Activated CD8-positive, alpha-beta memory T cell treated with anti-CD3 and anti-CD28 coated beads for 24 hours (primary cell): ENCODE results near the gene IGLON5.
A peak's percentile ranks its signal among the peaks of the same experiment; 100 is the strongest.

Experiments
- DNase-seq: peaks from one replicate; pipeline ENCODE4 v3.0.0-alpha.2; 2020

The IGLON5 gene

DNA sequence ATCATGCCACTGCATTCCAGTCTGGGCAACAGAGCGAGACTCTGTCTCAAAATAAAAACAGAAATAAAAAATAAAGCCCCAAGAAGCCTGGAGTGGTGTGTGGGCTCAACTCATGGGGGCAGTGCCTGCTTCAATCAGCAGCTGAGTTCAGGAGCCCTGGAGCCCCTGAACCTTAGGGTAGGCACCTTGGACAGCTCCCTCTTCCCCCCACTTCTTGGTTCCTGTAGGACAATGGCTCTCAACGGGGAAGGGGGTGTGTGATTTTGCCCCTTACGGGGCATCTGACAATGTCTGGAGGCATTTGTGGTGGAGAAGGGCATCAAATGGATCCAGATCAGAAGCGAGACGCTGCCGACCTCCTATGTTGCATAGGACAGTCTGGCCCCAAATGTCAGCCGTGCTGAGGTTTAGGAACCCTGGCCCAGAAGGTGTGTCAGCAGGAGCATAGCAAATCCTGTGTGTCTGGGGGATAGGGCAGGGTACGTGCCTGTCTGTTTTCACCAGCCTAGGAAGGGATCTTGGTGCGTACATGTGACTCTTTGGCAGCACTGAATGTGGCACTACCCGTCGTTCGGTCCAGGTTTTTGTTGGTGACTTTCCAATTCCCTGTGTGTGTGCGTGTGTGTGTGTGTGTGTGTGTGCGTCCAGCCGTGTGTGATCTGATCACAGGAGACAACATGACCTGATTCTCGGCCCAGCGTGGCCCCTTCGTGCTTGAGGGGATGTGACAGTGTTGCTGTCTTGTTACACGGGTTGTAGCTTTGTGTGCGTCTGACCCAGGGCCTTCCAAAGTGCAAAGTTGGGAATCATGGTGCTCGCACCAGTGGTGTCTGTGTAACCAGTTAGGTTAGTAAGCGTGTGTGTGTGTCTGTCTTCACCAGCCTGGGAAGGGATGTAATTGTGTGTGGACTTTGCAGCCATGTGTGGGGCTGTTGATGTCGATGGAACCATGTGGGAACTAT, 7.5 kb downstream of the IGLON5 start:
- DNase-seq: no peak

GRCh38 chr19:51319649-51320279, 8.3 kb downstream of the IGLON5 start:
- DNase-seq: no peak

GRCh38 chr19:51320280-51320657, 8.8 kb downstream of the IGLON5 start:
- DNase-seq: no peak

DNA sequence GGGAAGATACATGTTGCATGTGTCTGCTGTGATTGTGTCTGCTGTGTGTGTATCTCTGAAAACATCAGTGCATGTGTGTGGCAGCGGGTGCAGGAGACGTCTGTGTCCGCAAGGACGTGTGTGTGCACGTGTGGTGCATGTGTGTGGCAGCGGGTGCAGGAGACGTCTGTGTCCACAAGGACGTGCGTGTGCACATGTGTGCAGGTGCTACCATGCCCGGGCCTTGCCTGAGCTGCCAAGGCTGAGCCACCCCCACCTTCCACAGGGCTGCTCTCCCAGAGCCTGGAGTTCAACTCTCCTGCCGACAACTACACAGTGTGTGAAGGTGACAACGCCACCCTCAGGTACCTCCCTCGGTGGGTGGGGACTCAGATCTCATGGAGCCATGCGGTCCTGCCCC, 10.4 kb downstream of the IGLON5 start:
- DNase-seq: no peak

DNA sequence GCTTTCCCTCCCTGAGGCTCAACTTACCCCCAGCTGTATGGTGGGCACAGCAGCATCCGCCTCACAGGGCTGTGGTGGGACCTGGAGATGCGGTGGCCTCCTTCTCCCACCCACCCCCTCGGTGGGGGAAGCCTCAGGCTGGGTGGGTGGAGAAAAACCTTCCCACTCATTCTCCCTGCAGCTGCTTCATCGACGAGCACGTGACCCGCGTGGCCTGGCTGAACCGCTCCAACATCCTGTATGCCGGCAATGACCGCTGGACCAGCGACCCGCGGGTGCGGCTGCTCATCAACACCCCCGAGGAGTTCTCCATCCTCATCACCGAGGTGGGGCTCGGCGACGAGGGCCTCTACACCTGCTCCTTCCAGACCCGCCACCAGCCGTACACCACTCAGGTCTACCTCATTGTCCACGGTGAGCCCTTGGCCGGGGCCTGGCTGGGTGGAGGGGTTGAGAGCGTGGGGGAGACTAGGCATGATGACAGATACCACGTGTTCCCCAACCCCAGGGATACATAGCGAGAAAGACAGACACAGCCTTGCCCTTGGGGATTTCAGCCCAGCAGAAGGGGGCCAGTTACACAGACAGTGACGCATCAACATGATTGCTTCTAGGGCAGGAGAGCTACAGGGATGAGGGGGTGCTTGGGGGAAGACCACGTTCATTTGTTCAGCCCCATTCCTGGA, 12.2 kb downstream of the IGLON5 start:
- DNase-seq: no peak

DNA sequence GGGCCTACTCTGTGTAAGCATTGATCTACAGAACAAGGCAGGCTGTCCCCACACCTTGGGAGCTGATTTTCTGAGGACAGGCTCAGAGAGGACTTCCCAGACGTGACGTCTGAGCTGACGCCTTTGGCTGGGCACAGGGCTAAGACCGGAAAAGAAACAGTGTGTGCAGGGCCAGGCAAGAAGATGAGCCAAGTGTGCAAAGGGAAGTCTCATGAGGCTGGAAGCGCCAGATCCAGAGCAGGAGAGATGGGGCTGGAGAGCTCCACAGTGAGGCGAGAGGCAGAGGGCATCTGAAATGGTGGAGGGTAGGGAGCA, 12.7 kb downstream of the IGLON5 start:
- no peak for DNase-seq

GRCh38 chr19:51325161-51325976, 13.9 kb downstream of the IGLON5 start:
- DNase-seq: no peak

DNA sequence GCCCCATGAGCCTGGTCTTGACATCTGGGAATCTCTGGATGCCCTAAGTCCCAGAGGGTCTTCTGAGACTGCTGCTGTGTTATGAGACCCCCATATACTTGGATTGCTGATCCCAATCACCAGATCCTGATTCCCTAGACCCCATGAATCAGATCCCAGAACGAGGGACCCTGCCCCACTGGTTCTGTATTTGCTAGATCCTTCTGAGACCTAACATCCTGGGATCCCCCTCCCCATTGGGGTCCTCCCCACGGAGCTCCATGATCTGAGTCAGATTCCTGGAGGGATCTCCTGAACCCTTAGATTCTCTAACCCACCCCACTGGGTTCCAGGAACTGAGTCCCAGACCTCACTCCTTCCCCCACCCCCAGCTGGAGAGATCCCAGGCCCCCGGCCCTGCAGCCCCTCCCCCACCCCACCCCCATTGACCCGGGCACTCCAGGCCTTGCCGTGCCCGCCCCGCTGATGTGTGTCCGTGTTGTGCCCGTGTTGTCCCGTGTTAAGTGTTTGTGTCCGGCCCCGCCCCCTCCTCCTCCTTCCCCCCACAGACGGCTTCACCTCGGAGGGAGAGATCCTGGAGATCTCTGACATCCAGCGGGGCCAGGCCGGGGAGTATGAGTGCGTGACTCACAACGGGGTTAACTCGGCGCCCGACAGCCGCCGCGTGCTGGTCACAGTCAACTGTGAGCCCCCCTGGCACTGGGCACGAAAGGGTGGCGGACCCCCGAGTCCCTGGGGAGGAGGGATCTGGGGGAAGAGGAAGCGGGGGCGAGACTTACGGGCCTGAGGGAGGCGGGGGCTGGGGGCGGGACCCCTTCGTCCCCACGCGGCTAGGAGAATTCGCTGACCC, 15.0 kb downstream of the IGLON5 start:
- DNase-seq: no peak

DNA sequence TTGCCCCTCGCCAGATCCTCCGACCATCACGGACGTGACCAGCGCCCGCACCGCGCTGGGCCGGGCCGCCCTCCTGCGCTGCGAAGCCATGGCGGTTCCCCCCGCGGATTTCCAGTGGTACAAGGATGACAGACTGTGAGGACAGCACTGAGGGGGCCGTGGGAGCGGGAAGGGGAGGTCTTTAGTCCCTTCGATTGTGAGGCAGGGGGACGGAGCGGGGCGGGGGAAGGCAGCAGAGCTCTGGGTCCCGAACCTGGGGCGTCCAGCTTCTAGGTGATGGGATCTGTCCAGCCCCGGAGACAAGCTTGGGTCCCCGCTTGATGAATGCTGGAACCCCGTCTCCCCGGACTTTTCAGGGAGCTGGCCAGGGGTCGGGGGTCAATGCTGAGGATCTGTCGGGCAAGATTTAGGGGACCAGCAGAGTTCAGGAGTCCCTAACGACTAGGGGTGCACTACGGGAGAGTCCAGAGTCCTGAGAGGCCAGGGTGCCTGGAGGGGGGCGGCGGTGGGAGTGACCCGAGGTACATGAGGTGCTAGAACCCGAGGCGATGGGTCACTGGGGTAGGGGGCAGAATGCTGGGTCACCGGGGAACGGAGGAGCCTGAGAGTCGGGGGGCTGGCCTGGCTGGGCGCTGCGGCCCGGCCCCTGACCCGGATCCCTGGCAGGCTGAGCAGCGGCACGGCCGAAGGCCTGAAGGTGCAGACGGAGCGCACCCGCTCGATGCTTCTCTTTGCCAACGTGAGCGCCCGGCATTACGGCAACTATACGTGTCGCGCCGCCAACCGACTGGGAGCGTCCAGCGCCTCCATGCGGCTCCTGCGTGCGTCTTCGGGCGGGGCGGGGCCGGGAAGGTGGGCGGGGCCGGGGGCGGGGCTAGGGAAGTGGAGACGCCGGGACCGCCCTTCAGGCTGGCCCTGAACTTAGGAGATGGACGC, 15.9 kb downstream of the IGLON5 start:
- DNase-seq: peak; percentile 77

GRCh38 chr19:51329411-51329810, 18.0 kb downstream of the IGLON5 start:
- DNase-seq: no peak

GRCh38 chr19:51330366-51330765, 18.9 kb downstream of the IGLON5 start:
- no peak for DNase-seq

DNA sequence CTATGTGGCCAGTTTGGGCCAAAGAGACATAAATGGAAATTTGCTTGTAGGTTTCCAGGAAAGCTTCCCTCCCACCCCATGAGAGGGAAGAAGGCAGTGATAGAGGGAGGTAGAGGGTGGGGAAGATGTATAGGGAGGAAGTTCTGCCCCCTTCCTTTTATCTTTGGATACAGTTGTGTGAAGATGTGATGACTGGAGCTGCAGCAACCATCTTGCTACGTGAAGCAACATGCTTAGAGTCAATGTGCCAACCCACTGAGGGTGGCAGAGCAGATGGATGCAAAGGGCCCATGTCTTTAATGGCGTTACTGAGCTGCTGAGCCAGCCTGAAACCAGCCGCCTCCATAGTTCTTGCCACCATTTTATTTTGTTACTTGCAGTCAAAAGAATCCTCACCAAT, 19.7 kb downstream of the IGLON5 start:
- DNase-seq: no peak

DNA sequence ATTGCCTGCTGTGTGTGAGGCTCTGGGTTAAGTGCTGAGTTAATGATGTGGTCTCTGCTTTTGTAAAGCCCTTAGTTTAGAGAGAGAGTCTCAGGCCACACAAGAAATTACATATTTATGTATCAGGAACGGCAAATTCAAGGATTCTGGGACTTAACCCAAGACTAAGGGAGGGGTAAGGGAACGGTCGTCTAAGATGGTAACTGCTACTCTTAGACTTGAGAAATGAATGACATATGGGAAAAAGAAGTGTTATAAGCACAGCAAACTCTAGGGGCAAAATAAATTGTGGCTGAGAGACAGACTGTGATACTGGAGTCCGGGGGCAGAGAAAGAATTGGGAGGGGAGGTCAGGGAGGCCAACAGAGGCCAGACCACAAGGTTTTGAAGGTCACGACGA, 20.3 kb downstream of the IGLON5 start:
- no peak for DNase-seq

DNA sequence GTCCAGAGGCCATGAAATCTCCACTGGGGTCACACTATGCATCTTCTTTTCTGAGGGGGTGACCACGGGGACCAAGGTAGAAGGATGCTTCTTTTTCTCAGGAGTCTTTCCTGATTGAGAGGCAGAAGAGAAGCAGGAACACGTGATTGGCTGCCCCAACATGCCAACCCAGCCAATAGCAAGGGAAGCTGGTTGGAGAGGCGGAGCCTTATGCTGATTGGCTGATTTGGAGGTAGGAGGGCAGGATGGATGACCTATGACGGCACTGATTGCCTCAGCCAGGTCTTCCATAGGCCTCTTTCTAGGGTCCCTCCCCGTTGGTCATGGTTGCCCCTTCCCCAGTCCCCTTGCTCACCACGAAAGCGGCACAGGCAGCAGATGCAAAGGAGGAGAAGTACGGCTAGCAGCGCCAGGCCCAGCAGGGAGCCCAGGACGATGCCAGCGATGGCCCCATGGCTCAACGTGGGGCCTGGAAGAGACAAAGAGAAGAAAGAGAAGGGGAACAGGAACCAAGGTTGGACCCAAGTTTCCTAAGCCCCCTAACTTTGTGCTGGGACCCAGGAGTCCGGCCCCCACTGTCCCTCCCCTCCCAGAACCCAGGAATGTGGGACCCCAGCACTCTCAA, 22.5 kb downstream of the IGLON5 start:
- DNase-seq: no peak

GRCh38 chr19:51337141-51337860, 25.9 kb downstream of the IGLON5 start:
- no peak for DNase-seq

DNA sequence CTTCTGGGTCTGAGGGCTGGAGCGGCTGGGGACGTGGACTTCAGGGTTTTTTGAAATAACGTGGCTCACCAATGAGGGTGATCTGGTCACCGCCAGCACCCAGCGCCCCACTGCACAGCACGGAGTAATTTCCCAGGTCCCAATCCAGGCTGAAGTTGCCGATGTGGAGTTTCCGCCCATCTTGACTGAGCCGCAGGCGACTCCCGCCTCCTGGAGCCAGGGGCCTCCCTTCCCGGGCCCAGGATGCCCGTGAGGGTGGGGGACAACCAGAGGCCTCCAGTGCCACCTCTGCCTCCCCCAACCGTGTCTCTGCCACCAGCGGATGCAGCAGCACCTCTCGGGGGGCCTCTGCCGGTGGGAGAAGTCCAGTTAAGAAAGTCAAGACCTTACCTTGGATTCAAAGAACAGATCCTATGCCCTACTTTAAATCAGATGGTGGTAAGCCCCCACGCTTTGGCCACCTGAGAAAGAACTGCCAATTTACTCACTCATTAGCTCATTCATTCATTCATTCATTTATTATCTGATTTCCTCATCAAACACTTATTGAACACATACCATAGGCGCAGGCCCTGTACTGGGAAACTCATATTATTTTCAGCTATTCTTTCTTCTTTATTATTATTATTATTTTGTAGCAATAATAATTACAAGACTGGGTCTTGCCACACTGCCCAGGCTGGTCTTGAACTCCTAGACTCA, 26.6 kb downstream of the IGLON5 start:
- DNase-seq: no peak

DNA sequence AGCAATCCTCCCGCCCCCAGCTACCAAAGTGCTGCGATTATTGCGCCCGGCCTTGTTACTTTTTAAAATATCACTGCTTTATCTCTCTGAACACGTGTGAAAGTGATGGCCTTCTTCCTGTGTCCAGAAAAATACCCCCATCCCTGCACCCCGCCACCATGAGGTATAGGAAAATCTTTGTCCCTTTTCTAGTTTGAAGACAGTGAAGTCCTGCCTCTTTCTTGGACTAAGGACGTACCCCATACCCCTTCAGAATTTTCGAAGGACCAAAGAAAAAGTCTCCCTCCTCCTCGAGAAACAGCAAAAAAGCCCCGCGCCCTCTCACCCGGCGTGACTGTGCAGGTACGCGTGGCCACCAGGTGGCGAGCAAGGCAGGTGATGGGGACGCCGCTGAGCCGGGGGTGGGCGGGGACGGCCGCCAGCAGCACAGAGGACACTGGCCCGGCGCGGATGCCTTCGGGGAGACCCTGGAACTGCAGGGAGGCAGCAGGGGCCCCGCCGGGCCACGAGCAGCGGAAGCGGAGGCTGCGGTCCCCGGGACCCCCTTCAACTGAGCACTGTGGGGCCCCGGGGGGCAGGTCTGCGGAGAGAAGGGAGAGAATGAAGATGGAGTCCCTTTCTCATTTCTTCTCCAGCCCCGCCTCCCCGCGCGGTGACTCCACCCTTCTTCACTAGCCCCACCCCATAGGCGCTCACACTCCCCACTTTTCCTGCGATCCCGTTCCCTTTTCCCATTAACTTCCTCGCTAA, 27.3 kb downstream of the IGLON5 start:
- DNase-seq: peak; percentile 97

DNA sequence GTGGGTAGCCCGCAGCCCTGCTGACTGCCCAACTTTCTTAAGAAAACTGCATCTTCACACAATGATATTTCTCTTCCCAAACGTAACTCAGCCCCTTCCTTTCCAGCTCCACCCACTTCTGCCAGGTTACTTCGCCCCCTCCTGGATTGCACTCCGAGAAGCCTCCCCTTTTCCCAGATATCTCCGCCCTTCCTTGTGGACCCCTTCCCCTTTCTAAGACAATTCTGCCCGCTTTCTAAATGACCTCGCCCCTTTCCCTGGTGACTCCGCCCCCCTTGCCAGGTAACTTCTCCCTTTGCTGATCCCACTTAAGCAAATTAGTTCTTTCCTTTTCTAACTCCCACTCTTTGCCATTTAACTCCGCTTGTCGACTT, 27.9 kb downstream of the IGLON5 start:
- DNase-seq: no peak
